Retinal pigment epithelial cell (primary cell): ENCODE data around the gene KRTAP4-2.
"Not testable (repeated sequence)": the region's sequence is repeated elsewhere in the genome, so short reads cannot be mapped to it uniquely, and the experiment has no call there.

Experiments used
- DNase-seq: peaks from one replicate; pipeline ENCODE4 v3.0.0-alpha.2; 2010; ENCODE audit warnings: low read depth
- H3K4me3 ChIP-seq: 2 replicates; pipeline ENCODE4 v1.5.1; 2011; ENCODE audit warnings: mild to moderate bottlenecking, low read length, control low read depth, moderate library complexity
- TF ChIP-seq, protein P1 (sequence below): conservative IDR thresholded peaks from 2 replicates; pipeline ENCODE4 v1.5.1; 2011; ENCODE audit warnings: low read depth, low read length, control low read depth, inconsistent platforms

Gene KRTAP4-2

DNA sequence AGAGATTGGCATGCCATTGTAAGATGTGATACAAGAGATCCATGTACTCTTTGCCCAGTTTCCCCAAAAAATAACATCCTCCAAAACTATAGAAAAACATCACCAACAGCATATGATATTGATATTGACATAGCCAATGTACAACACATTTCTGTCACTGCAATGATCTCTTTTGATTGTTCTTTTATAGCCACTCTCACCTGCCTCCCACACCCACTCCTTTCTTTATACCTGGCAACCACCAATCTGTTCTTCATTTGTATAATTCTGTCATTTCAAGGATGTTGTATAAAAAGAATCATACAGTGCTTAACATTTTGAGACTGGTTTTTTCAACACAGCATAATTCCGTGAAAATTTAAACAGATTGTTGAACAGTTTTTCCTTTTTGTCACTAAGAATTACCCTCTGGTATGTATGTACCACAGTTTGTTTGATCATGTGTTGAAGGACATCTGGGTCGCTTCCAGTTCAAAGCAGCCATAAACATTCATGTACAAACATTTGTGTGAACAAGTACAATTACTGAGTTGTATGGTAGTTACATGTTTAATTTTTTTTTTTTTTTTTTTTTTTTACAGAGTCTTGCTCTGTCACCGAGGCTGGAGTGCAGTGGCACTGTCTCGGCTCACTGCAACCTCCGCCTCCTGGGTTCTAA lies 21.5 kb upstream of the KRTAP4-2 start:
- no peak for DNase-seq
- no peak overlapping the region for H3K4me3 ChIP-seq
- TF ChIP-seq, protein P1, sequence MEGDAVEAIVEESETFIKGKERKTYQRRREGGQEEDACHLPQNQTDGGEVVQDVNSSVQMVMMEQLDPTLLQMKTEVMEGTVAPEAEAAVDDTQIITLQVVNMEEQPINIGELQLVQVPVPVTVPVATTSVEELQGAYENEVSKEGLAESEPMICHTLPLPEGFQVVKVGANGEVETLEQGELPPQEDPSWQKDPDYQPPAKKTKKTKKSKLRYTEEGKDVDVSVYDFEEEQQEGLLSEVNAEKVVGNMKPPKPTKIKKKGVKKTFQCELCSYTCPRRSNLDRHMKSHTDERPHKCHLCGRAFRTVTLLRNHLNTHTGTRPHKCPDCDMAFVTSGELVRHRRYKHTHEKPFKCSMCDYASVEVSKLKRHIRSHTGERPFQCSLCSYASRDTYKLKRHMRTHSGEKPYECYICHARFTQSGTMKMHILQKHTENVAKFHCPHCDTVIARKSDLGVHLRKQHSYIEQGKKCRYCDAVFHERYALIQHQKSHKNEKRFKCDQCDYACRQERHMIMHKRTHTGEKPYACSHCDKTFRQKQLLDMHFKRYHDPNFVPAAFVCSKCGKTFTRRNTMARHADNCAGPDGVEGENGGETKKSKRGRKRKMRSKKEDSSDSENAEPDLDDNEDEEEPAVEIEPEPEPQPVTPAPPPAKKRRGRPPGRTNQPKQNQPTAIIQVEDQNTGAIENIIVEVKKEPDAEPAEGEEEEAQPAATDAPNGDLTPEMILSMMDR = no peak

DNA sequence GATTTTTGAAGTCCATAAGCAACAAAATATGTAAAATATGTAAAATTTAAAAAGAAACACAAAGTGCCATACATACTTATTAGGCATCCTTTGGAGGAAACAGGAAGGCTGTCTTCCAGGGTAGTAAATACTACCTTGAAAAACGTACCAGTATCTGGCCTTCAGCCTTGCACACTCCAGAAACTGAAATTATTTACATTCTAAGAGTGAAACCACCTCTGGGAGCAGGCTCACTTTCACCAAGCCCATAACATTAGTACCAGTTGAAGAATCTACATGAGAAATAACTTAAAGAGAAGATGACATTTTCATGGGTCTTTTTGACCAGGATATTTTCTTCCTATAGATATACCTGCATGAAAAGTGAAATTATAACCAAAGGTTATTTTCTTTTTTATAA lies 18.0 kb upstream of the KRTAP4-2 start:
- DNase-seq = no peak

DNA sequence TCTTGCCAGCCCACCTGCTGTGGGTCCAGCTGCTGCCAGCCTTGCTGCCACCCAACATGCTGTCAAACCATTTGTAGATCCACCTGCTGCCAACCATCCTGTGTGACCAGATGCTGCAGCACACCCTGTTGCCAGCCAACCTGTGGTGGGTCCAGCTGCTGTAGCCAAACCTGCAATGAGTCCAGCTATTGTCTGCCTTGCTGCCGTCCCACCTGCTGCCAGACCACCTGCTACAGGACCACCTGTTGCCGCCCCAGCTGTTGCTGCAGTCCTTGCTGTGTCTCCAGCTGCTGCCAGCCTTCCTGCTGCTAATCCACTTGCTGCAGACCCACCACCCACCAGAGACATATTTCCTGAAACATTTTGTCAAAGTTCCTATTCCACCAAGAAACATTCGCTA lies 12.3 kb upstream of the KRTAP4-2 start:
- no peak overlapping the region for H3K4me3 ChIP-seq
- TF ChIP-seq, protein P1 = no peak
- DNase-seq = no peak

More for the DNA sequence above, 18.0 kb upstream of the KRTAP4-2 start:
- TF ChIP-seq, protein P1 = no peak
- no peak overlapping the region for H3K4me3 ChIP-seq

DNA sequence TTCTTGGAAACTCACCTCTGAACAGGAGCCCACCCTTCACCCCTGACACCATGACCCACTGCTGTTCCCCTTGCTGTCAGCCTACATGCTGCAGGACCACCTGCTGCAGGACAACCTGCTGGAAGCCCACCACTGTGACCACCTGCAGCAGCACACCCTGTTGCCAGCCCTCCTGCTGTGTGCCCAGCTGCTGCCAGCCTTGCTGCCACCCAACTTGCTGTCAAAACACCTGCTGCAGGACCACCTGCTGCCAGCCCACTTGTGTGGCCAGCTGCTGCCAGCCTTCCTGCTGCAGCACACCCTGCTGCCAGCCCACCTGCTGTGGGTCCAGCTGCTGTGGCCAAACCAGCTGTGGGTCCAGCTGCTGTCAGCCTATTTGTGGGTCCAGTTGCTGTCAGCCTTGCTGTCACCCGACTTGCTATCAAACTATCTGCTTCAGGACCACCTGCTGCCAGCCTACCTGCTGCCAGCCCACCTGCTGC lies 11.9 kb upstream of the KRTAP4-2 start, which contains the start of gene KRTAP9-1:
KRTAP9-1 (plus strand) TSS at position 51 of the 482 bp plus-strand sequence; CDS start at position 51, 0 bp downstream.
- H3K4me3 ChIP-seq = not testable (repeated sequence)

DNA sequence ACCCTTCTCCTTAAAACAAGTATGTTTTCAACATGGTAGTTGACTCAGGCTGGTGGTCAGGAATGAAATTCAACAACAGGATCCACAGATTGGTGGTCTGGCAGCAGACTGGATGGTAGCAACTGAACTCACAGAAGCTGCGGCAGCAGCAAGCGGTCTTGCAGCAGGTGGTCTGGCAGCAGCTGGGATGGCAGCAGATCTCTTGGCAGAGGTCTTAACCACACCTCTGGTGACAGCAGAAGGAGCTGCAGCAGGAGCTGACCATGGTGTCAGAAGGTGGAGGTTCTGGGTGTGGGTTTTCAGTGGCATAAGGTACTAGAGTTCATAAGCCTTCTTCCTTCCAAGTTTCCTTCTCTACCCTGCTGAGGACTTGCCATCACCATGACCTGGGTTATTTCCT lies 8.9 kb upstream of the KRTAP4-2 start:
- TF ChIP-seq, protein P1 = no peak
- H3K4me3 ChIP-seq = no peak overlapping the region
- no peak for DNase-seq

More for the DNA sequence above, 11.9 kb upstream of the KRTAP4-2 start, which contains the start of gene KRTAP9-1:
- not testable (repeated sequence) for DNase-seq

DNA sequence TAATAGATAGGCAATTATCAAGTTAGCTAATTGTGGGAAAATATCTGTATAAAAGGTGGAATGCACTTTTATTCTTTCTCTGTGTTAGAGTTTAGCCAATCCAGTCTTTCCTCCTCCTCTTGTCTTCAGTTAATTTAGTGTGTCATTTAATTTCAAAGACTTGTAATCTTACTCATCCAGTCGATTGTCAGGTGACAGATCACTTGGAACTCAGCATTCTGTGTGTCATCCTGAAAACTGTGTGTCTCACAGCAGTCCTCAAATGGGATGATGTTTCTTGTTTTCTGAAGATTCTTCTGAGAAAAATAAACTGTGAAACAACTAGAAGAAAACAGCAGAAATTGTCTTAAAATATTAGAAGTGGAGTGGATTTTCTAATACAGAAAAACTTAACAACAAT lies 7.0 kb upstream of the KRTAP4-2 start:
- TF ChIP-seq, protein P1 = no peak
- no peak for DNase-seq
- no peak overlapping the region for H3K4me3 ChIP-seq

DNA sequence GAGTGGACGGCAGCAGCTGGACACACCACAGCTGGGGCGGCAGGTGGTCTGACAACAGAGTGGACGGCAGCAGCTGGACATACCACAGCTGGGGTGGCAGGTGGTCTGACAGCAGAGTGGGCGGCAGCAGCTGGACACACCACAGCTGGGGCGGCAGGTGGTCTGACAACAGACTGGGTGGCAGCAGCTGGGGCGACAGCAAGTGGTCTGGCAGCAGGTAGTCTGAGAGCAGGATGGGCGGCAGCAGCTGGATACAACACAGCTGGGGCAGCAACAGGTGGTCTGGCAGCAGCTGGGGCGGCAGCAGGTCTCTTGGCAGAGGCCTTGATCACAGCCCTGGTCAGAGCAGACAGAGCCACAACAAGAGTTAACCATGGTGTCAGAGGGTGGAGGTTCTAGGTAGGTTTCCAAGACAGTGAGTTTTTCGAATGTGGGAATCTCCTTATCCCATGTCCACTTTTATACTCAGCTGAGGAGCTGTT lies 6.5 kb upstream of the KRTAP4-2 start, which contains the start of gene KRTAP4-1:
KRTAP4-1 (minus strand) TSS at position 432 of the 482 bp plus-strand sequence; CDS start at position 375, 57 bp downstream.
- DNase-seq = no peak
- TF ChIP-seq, protein P1 = no peak

More for the DNA sequence above, 6.5 kb upstream of the KRTAP4-2 start, which contains the start of gene KRTAP4-1:
- H3K4me3 ChIP-seq = no peak within 1 kb of the TSS
